Progenitor cell of endocrine pancreas (in vitro differentiated cells): Measurements from ENCODE around the gene NCCRP1. TPM values are rescaled to one million over a fixed set of nuclear protein-coding genes. Genes with fewer than 3 reads are reported as not detected.
"Not testable (repeated sequence)": the region's sequence is repeated elsewhere in the genome, so short reads cannot be mapped to it uniquely, and the experiment has no call there.

Source experiments
- DNase-seq: peaks from one replicate; pipeline ENCODE4 v3.0.0; 2021; ENCODE audit warnings: low spot score; ENCODE audit not compliant: unreplicated experiment
- H3K27ac Mint-ChIP-seq: 2 replicates; pipeline ENCODE4 v1.8.0; 2021; ENCODE audit warnings: mild to moderate bottlenecking, moderate library complexity, mixed read lengths
- H3K27me3 Mint-ChIP-seq: 2 replicates; pipeline ENCODE4 v1.8.0; 2021; ENCODE audit warnings: mixed read lengths
- H3K36me3 Mint-ChIP-seq: 2 replicates; pipeline ENCODE4 v1.8.0; 2022; ENCODE audit warnings: mixed read lengths; ENCODE audit not compliant: insufficient read depth
- H3K4me1 Mint-ChIP-seq: 2 replicates; pipeline ENCODE4 v1.8.0; 2021; ENCODE audit warnings: low read depth, mixed read lengths
- H3K4me3 Mint-ChIP-seq: 2 replicates; pipeline ENCODE4 v1.8.0; 2021; ENCODE audit warnings: low read depth, mild to moderate bottlenecking, moderate library complexity, mixed read lengths
- H3K9me3 Mint-ChIP-seq: 2 replicates; pipeline ENCODE4 v1.8.0; 2021; ENCODE audit warnings: low read depth, mixed read lengths
- total RNA-seq: library from RNA; stranded (reverse); gene quantifications from 2 replicates; pipeline ENCODE4 v1.2.1, GENCODE V29; 2021
- TF ChIP-seq, protein P1 (sequence below): fragments of 200-600 bp; sonication (generic); IDR thresholded peaks from one replicate; pipeline ENCODE4 v1.5.0; 2021; ENCODE audit warnings: antibody characterized with exemption, mild to moderate bottlenecking; ENCODE audit not compliant: unreplicated experiment

Gene NCCRP1
- total RNA-seq, 1 donor from 2014 or later = 0.93 TPM

DNA sequence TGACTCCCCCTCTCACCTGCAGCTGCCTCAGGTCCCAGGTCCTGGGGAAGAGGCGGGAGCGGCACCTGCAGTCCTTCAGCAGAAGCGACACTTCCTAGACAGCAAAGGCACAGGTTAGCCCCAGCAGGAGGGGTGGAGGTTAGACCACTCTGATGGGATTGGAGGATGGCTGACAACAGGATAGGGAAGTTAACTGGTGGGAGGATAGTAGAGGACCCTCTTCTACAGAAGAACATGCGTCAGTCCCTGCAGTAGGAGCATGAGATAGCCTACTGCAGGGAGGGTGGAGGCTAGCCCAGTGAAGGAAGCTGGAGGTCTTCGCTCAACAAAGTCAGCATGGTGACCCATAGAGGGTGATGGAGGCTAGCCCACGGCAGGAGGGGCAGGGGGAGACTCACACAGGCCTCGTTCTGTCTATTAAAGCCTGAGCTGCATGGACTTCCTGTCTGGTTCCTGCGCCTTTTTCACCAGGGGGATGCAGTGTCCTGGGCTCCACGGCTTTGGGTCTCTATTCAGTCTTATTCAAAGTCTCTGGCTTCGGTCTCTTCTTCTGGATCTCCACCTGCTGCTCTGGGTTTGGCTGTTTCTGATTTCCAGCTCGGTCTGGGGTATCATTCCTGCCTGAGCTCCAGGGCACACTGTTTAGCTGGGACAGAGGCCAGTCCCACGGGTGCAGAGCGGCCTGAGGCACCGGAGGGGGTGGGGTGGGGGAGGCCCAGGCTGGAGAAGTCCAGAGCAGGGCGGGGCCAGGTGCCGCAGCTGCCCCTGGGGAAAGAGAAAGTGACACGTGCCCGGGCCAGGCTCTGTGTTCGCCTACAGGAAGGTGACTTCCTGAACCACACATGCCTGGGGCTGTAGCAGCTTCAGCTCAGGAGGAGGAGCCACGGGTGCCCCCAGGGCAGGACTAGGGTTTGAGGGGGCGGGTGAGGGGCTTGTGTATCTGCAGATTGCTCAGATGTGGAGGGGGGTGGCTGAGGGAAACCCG lies 40.7 kb downstream of the NCCRP1 start:
- DNase-seq = no peak
- no peak overlapping the region for H3K27ac Mint-ChIP-seq
- H3K9me3 Mint-ChIP-seq = no peaks in the 10 kb centered on the region
- H3K36me3 Mint-ChIP-seq = no peaks in the 10 kb centered on the region
- no peak overlapping the region for H3K4me3 Mint-ChIP-seq
- H3K4me1 Mint-ChIP-seq = no peaks in the 10 kb centered on the region
- H3K27me3 Mint-ChIP-seq = peaks cover 55% of the 10 kb centered on the region
- TF ChIP-seq, protein P1, sequence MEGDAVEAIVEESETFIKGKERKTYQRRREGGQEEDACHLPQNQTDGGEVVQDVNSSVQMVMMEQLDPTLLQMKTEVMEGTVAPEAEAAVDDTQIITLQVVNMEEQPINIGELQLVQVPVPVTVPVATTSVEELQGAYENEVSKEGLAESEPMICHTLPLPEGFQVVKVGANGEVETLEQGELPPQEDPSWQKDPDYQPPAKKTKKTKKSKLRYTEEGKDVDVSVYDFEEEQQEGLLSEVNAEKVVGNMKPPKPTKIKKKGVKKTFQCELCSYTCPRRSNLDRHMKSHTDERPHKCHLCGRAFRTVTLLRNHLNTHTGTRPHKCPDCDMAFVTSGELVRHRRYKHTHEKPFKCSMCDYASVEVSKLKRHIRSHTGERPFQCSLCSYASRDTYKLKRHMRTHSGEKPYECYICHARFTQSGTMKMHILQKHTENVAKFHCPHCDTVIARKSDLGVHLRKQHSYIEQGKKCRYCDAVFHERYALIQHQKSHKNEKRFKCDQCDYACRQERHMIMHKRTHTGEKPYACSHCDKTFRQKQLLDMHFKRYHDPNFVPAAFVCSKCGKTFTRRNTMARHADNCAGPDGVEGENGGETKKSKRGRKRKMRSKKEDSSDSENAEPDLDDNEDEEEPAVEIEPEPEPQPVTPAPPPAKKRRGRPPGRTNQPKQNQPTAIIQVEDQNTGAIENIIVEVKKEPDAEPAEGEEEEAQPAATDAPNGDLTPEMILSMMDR = no peak

DNA sequence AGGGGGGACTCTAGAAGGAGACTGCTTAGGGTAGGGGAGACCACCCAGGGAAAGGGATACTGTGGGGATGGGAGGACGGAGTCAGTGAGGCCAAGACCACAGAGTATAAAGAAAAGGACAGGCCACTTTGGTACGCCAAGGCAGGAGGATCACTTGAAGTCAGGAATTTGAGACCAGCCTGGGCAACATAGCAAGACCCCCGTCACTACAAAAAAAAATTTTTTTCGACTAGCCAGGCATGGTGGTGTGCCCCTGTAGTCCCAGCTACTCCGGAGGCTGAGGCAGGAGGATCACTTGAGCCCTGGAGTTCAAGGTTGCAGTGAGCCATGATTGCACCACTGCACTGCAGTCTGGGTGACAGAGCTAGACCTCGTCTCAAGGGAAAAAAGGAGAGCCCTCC lies 41.4 kb downstream of the NCCRP1 start:
- peaks cover 53% of the 10 kb centered on the region for H3K27me3 Mint-ChIP-seq
- H3K4me1 Mint-ChIP-seq = no peaks in the 10 kb centered on the region
- no peaks in the 10 kb centered on the region for H3K9me3 Mint-ChIP-seq
- H3K36me3 Mint-ChIP-seq = no peaks in the 10 kb centered on the region
- no peak overlapping the region for H3K4me3 Mint-ChIP-seq
- H3K27ac Mint-ChIP-seq = no peak overlapping the region
- DNase-seq = no peak
- TF ChIP-seq, protein P1 = no peak

DNA sequence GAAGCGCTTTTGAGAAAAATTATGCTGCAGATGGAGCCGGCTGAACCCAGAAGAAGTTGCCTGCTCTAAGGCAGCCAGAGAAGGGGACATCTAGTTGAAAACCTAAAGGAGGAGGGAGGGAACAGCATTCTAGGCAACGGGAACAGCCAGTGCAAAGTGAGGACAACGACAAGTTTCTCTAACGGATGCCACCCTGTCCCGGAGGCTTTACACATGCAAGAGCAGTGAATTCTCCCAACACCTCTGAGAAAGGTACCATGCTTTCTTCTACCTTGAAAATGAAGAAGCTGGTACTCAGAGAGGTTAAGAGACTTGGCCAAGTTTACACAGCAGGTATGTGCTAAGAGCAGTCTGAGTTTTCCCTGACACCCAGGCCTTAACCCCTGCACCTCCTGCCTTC lies 42.2 kb downstream of the NCCRP1 start:
- peaks cover 54% of the 10 kb centered on the region for H3K27me3 Mint-ChIP-seq
- no peaks in the 10 kb centered on the region for H3K36me3 Mint-ChIP-seq
- H3K4me3 Mint-ChIP-seq = no peak overlapping the region
- H3K4me1 Mint-ChIP-seq = no peaks in the 10 kb centered on the region
- H3K27ac Mint-ChIP-seq = no peak overlapping the region
- no peaks in the 10 kb centered on the region for H3K9me3 Mint-ChIP-seq
- TF ChIP-seq, protein P1 = no peak
- DNase-seq = no peak

DNA sequence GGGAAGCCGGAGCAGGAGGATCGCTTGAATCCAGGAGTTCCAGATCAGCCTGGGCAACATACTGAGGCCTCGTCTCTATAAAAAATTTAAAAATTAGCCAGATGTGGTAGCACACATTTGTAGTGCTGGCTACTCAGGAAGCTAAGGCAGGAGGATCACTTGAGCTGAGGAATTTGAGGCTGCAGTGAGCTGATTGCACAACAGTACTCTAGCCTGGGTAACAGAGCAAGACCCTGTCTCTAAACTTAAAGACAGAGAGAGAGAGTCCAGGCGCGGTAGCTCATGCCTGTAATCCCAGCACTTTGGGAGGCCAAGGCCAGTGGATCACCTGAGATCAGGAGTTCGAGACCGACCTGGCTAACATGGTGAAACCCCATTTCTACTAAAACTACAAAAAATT lies 43.7 kb downstream of the NCCRP1 start:
- peaks cover 52% of the 10 kb centered on the region for H3K27me3 Mint-ChIP-seq
- H3K4me1 Mint-ChIP-seq = no peaks in the 10 kb centered on the region
- no peak for DNase-seq
- H3K36me3 Mint-ChIP-seq = no peaks in the 10 kb centered on the region
- TF ChIP-seq, protein P1 = no peak
- no peak overlapping the region for H3K27ac Mint-ChIP-seq
- no peak overlapping the region for H3K4me3 Mint-ChIP-seq
- H3K9me3 Mint-ChIP-seq = no peaks in the 10 kb centered on the region

DNA sequence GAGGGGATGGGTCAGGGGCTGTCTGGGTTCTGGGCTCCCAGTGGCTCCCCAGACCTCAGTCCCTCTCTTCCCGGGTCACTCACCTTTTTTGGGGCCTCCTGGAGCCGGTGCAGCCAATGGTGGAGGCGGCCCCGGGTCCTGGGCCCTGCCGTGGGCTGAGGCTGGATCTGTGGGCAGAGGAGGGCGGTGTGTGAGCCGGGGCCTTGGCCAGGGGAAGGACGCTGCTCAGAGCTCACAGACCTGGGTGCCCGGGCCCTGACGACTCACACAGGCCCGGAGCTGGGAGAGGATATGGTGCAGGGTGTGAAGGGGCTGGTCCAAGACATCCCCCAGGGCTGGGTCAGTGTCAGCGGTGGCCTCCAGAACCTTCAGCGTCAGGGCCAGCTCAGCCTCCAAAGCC lies 47.0 kb downstream of the NCCRP1 start:
- H3K36me3 Mint-ChIP-seq, DNase-seq, H3K27ac Mint-ChIP-seq, H3K9me3 Mint-ChIP-seq, H3K4me1 Mint-ChIP-seq, H3K4me3 Mint-ChIP-seq: not testable (repeated sequence)
- peaks cover 49% of the 10 kb centered on the region for H3K27me3 Mint-ChIP-seq

DNA sequence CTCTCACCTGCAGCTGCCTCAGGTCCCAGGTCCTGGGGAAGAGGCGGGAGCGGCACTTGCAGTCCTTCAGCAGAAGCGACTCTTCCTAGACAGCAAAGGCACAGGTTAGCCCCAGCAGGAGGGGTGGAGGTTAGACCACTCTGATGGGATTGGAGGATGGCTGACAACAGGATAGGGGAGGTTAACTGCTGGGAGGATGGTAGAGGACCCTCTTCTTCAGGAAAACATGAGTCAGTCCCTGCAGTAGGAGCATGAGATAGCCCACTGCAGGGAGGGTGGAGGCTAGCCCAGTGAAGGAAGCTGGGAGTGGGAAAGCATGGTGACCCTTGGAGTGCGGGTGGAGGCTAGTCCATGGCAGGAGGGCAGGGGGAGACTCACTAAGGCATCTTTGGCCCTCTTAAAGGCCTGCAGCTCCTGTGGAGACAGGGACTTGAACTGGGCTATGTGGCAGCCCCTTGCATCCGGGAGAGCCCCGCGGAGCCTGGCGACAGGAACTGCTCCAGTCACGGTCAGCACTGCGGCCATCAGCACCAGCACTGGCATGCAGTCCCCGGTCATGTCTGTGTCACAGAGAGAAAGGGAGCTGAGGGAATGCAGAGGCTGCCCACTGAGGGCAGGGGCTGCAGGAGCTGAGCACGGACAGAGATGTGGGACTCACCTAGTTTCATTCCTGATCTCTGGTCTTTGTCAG lies 47.8 kb downstream of the NCCRP1 start, which contains the start of gene IFNL3:
Gene IFNL3, minus strand, starts transcription at position 597 of the 691 bp plus-strand sequence. Its CDS starts 39 bp downstream, at position 558.
- not testable (repeated sequence) for DNase-seq, H3K4me3 Mint-ChIP-seq, H3K27ac Mint-ChIP-seq, H3K9me3 Mint-ChIP-seq, H3K36me3 Mint-ChIP-seq, H3K4me1 Mint-ChIP-seq
- peaks cover 55% of the 10 kb centered on the region for H3K27me3 Mint-ChIP-seq

DNA sequence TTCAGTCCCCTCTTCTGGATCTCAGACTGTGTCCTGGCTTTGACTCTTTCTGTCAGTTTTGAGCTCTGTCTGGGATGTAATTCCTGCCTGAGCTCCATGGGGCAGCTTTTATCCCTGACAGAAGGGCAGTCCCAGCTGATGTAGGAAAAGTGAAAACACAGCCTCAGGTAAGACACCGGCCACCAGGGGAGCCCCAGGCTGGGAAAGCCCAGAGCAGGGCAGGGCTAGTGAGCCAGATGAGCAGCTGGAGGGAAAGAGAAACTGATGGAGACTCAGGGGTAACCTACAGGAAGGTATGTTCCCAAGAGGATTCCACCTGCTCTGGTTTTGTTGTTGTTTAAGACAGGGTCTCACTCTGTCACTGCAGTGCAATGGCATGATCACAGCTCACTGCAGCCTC lies 48.4 kb downstream of the NCCRP1 start:
- not testable (repeated sequence) for H3K36me3 Mint-ChIP-seq, H3K27ac Mint-ChIP-seq, DNase-seq, H3K4me3 Mint-ChIP-seq, H3K9me3 Mint-ChIP-seq, H3K4me1 Mint-ChIP-seq
- peaks cover 54% of the 10 kb centered on the region for H3K27me3 Mint-ChIP-seq
